ENCODE data around the gene OR4S2. TPM values are rescaled to one million over a fixed set of nuclear protein-coding genes. Genes with fewer than 3 reads are reported as not detected.

OR4S2 gene, protein sequence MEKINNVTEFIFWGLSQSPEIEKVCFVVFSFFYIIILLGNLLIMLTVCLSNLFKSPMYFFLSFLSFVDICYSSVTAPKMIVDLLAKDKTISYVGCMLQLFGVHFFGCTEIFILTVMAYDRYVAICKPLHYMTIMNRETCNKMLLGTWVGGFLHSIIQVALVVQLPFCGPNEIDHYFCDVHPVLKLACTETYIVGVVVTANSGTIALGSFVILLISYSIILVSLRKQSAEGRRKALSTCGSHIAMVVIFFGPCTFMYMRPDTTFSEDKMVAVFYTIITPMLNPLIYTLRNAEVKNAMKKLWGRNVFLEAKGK
- total RNA-seq = not detected

DNA sequence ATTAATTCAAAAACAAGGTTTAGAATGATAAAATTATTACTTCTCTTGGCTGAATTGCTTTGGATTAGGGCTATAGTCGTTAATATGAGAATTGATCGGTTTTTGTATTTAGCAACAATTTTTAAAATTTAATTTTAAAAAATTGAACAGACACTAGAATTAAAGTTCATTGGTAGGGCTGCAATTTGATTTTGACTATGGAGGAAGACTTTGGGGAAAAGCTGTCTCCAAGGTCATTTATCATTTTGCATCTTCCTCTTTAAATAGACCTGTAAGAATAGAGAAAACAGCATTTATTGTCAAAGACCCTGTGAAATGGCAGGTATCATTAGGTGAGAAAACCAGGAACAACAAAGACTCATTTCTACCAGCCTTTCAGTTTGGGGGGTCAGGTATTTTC is at the start of gene OR4S2:
TSS of gene OR4S2 (plus strand) at position 301 of the 400 bp plus-strand sequence. CDS start 2,577 bp downstream, outside the sequence.
- Mint-ChIP-seq H3K36me3 (ENCODE audit: low read depth) (no peaks in the 10 kb centered on the region), H3K9me3 (peaks cover 17% of the 10 kb centered on the region), H3K27me3 (ENCODE audit: low read depth) (no peaks in the 10 kb centered on the region), H3K27ac (no peak within 1 kb of the TSS), H3K4me3 (no peak within 1 kb of the TSS), H3K4me1 (ENCODE audit: low read depth) (no peaks in the 10 kb centered on the region)
- no peak for DNase-seq
- intact Hi-C loops (cut with micrococcal nuclease) = no loop called here
- CTCF ChIA-PET = no interaction called here

GRCh38 chr11:55607545-55607944 is 40.6 kb upstream of the OR4S2 start, which contains the start of gene OR4C11:
Gene OR4C11 (minus strand): TSS chr11:55607645. CDS start chr11:55604373, 3,272 bp downstream.
- CTCF ChIA-PET = no interaction called here
- no peak within 1 kb of the TSS for H3K4me3 Mint-ChIP-seq
- H3K36me3 Mint-ChIP-seq (ENCODE audit: low read depth) = no peaks in the 10 kb centered on the region
- no peak for DNase-seq
- peaks cover 11% of the 10 kb centered on the region for H3K9me3 Mint-ChIP-seq
- H3K4me1 Mint-ChIP-seq (ENCODE audit: low read depth) = no peaks in the 10 kb centered on the region
- no peaks in the 10 kb centered on the region for H3K27me3 Mint-ChIP-seq (ENCODE audit: low read depth)
- intact Hi-C loops (cut with micrococcal nuclease) = no loop called here
- no peak within 1 kb of the TSS for H3K27ac Mint-ChIP-seq

DNA sequence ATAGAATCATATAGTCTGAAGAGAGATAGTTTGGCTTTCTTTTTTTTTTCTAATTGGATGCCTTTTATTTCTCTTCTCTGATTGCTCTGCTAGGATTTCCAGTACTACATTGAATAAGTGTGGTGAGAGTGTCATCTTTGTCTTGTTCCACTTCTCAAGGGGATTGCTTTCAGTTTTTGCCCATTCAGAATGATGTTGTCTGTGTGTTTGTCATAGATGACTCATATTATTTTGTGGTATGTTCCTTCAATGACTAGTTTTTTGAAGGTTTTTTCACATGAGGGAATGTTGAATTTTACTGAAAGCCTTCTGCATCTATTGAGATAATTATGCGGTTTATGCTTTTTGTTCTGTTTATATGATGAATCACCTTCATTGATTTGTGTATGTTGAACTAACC is 23.6 kb upstream of the OR4S2 start:
- Mint-ChIP-seq H3K27ac (no peak overlapping the region), H3K4me1 (ENCODE audit: low read depth) (no peaks in the 10 kb centered on the region), H3K36me3 (ENCODE audit: low read depth) (no peaks in the 10 kb centered on the region), H3K9me3 (peaks cover 34% of the 10 kb centered on the region), H3K4me3 (no peak overlapping the region), H3K27me3 (ENCODE audit: low read depth) (no peaks in the 10 kb centered on the region)
- intact Hi-C loops (cut with micrococcal nuclease) = no loop called here
- CTCF ChIA-PET = no interaction called here
- no peak for DNase-seq

- no peaks in the 10 kb centered on the region for H3K4me1 Mint-ChIP-seq (ENCODE audit: low read depth)
- no peaks in the 10 kb centered on the region for H3K36me3 Mint-ChIP-seq (ENCODE audit: low read depth)
- peaks cover 9% of the 10 kb centered on the region for H3K9me3 Mint-ChIP-seq
- no peak within 1 kb of the TSS for H3K27ac Mint-ChIP-seq
- intact Hi-C loops (cut with micrococcal nuclease) = no loop called here
- no peaks in the 10 kb centered on the region for H3K27me3 Mint-ChIP-seq (ENCODE audit: low read depth)
- DNase-seq = no peak
- H3K4me3 Mint-ChIP-seq = no peak within 1 kb of the TSS
- CTCF ChIA-PET = no interaction called here
Measured at GRCh38 chr11:55634813-55635212, 13.3 kb upstream of the OR4S2 start, which contains the start of gene OR4P4. Gene OR4P4 (plus strand): TSS chr11:55635113.

GRCh38 chr11:55652560-55652959 is 4.4 kb downstream of the OR4S2 start:
- intact Hi-C loops (cut with micrococcal nuclease) = no loop called here
- H3K27ac Mint-ChIP-seq = no peak overlapping the region
- DNase-seq = no peak
- H3K4me3 Mint-ChIP-seq = no peak overlapping the region
- CTCF ChIA-PET = no interaction called here
- H3K4me1 Mint-ChIP-seq (ENCODE audit: low read depth) = no peaks in the 10 kb centered on the region
- peaks cover 14% of the 10 kb centered on the region for H3K9me3 Mint-ChIP-seq
- H3K36me3 Mint-ChIP-seq (ENCODE audit: low read depth) = no peaks in the 10 kb centered on the region
- H3K27me3 Mint-ChIP-seq (ENCODE audit: low read depth) = no peaks in the 10 kb centered on the region

GRCh38 chr11:55655096-55655495 is 7.0 kb downstream of the OR4S2 start:
- no peak for DNase-seq
- Mint-ChIP-seq H3K4me1 (ENCODE audit: low read depth) (no peaks in the 10 kb centered on the region), H3K36me3 (ENCODE audit: low read depth) (no peaks in the 10 kb centered on the region), H3K4me3 (no peak overlapping the region), H3K27me3 (ENCODE audit: low read depth) (no peaks in the 10 kb centered on the region), H3K9me3 (peaks cover 14% of the 10 kb centered on the region), H3K27ac (no peak overlapping the region)
- CTCF ChIA-PET = no interaction called here
- intact Hi-C loops (cut with micrococcal nuclease) = no loop called here

DNA sequence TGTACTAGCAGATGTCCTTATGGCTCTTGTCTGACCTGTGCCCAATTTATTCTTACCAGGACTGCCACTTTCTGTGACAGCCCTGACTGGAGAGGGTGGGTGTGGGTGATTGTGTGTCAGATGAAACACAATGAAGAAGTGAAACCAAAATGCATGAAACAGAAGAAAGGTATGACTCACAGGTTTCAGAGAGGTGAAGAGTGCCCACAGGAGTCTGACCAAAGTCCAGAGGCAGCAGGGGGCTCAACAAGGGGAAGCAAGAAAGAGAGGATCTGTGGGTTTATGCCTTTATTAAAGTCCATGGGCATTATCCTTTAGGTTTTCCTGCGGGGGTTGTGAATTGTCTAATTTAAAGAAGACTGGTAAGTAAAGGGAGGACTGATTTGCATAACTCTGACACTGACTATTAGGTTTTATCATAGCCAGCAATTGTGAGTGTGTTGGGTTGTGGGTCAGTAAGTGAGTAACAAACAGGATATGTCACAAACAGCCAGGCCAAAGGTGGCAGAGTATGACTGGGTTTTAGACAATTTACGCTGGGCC is 10.0 kb downstream of the OR4S2 start:
- Mint-ChIP-seq H3K9me3 (peaks cover 9% of the 10 kb centered on the region), H3K4me3 (no peak overlapping the region), H3K27me3 (ENCODE audit: low read depth) (no peaks in the 10 kb centered on the region), H3K27ac (no peak overlapping the region), H3K36me3 (ENCODE audit: low read depth) (no peaks in the 10 kb centered on the region), H3K4me1 (ENCODE audit: low read depth) (no peaks in the 10 kb centered on the region)
- intact Hi-C loops (cut with micrococcal nuclease) = no loop called here
- DNase-seq = no peak
- CTCF ChIA-PET = no interaction called here

DNA sequence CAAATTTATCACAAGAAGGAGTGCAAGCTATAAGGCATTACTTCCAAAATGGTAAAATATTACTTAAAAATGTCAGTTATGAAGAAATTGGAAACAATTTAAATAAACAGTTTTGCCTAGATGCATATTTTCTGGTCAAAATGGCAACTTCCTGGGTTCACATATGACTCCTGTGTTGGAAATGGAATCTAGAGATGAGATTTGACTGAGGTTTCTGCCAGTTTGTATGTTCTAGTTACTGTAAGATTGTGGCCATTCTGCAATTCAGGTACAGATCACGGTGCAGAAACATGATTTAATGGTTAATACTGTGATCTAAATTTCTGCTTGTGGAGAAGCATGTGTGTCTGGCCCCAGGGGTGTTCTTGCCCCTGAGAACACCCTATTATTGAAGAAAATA is 10.5 kb downstream of the OR4S2 start:
- CTCF ChIA-PET = no interaction called here
- H3K36me3 Mint-ChIP-seq (ENCODE audit: low read depth) = no peaks in the 10 kb centered on the region
- H3K4me3 Mint-ChIP-seq = no peak overlapping the region
- H3K4me1 Mint-ChIP-seq (ENCODE audit: low read depth) = no peaks in the 10 kb centered on the region
- DNase-seq = no peak
- no peak overlapping the region for H3K27ac Mint-ChIP-seq
- H3K9me3 Mint-ChIP-seq = peaks cover 9% of the 10 kb centered on the region
- H3K27me3 Mint-ChIP-seq (ENCODE audit: low read depth) = no peaks in the 10 kb centered on the region
- intact Hi-C loops (cut with micrococcal nuclease) = no loop called here

GRCh38 chr11:55661901-55662300 is 13.8 kb downstream of the OR4S2 start, which contains the start of gene OR4C6:
Gene OR4C6 (plus strand): TSS chr11:55662201. CDS start chr11:55665167, 2,966 bp downstream.
- Mint-ChIP-seq H3K36me3 (ENCODE audit: low read depth) (no peaks in the 10 kb centered on the region), H3K4me3 (no peak within 1 kb of the TSS), H3K27ac (no peak within 1 kb of the TSS), H3K27me3 (ENCODE audit: low read depth) (no peaks in the 10 kb centered on the region), H3K4me1 (ENCODE audit: low read depth) (no peaks in the 10 kb centered on the region), H3K9me3 (peaks cover 5% of the 10 kb centered on the region)
- CTCF ChIA-PET = no interaction called here
- intact Hi-C loops (cut with micrococcal nuclease) = no loop called here
- DNase-seq = no peak

DNA sequence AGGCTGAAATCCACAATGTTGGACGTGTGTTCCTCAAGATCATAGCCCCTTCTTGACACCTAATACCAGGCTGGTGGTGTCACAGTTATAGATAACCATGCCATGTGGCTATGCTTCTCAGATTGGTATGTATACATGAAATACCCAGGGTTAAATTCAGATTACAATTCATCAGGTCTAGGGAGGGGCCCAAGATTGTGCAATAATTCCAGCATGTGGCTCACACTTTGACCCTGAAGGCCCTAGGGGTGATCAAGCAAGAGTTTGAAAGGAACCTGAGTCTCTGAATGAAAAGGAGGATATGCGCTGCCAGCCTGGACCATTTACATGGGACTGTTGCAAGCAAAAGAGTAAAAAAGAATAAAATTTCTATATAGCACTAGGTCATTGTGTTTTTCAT is 21.2 kb downstream of the OR4S2 start:
- Mint-ChIP-seq H3K4me1 (ENCODE audit: low read depth) (no peaks in the 10 kb centered on the region), H3K36me3 (ENCODE audit: low read depth) (no peaks in the 10 kb centered on the region), H3K4me3 (no peak overlapping the region), H3K9me3 (peaks cover 1% of the 10 kb centered on the region), H3K27ac (no peak overlapping the region), H3K27me3 (ENCODE audit: low read depth) (no peaks in the 10 kb centered on the region)
- DNase-seq = no peak
- CTCF ChIA-PET = no interaction called here
- intact Hi-C loops (cut with micrococcal nuclease) = no loop called here

DNA sequence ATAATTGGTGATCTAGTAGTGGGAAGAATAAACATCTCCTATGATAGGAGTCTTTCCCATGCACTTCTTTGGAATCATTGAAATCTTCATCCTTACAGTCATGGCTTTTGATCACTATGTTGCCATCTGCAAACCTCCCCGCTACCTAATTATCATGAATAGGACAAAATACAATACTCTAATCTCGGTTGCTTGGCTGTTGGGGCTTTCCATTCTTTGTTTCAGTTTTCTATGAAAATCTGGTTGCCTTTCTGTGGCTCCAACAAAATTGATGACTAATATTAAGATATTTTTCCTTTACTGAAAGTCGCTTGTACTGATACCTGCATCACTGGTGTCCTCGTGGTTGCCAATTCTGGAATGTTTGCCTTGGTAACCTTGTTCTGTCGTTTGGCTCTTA is 25.7 kb downstream of the OR4S2 start:
- CTCF ChIA-PET = no interaction called here
- intact Hi-C loops (cut with micrococcal nuclease) = no loop called here
- no peaks in the 10 kb centered on the region for H3K27me3 Mint-ChIP-seq (ENCODE audit: low read depth)
- no peaks in the 10 kb centered on the region for H3K4me1 Mint-ChIP-seq (ENCODE audit: low read depth)
- no peak for DNase-seq
- peaks cover 3% of the 10 kb centered on the region for H3K9me3 Mint-ChIP-seq
- no peak overlapping the region for H3K4me3 Mint-ChIP-seq
- H3K36me3 Mint-ChIP-seq (ENCODE audit: low read depth) = no peaks in the 10 kb centered on the region
- no peak overlapping the region for H3K27ac Mint-ChIP-seq

GRCh38 chr11:55697817-55698216 is 49.7 kb downstream of the OR4S2 start:
- Mint-ChIP-seq H3K27me3 (ENCODE audit: low read depth) (no peaks in the 10 kb centered on the region), H3K9me3 (peaks cover 11% of the 10 kb centered on the region), H3K27ac (no peak overlapping the region), H3K4me3 (no peak overlapping the region), H3K36me3 (ENCODE audit: low read depth) (no peaks in the 10 kb centered on the region), H3K4me1 (ENCODE audit: low read depth) (no peaks in the 10 kb centered on the region)
- DNase-seq = no peak
- intact Hi-C loops (cut with micrococcal nuclease) = no loop called here
- CTCF ChIA-PET = no interaction called here

DNA sequence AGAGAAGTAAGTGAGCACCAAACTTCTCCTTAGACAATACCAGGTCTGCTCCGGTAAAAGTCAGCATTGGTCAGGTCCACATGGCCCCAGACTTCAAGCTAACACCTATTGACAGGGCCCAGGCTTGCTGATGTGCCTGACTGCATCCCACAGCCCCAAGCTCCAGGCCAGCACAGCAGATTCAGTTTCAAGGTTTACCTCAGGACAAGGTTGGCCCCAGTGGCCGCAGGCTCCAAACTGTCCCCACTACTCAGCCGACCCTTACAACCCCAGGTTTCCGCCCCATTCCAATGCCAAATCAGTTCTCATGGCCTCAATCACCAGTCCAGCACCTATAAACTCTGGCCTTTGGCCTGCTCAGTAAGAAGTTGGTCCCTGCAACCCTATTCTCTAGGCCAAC is 53.3 kb downstream of the OR4S2 start:
- CTCF ChIA-PET = no interaction called here
- intact Hi-C loops (cut with micrococcal nuclease) = no loop called here
- Mint-ChIP-seq H3K27me3 (ENCODE audit: low read depth) (no peaks in the 10 kb centered on the region), H3K36me3 (ENCODE audit: low read depth) (no peaks in the 10 kb centered on the region), H3K4me3 (no peak overlapping the region), H3K27ac (no peak overlapping the region), H3K4me1 (ENCODE audit: low read depth) (no peaks in the 10 kb centered on the region), H3K9me3 (peaks cover 22% of the 10 kb centered on the region)
- DNase-seq = no peak

Measured in activated naive CD4-positive, alpha-beta T cell treated with anti-CD3 and anti-CD28 coated beads for 36 hours (primary cell).